Measurements from ENCODE around the gene STK32C.
"Not testable (repeated sequence)": the region's sequence is repeated elsewhere in the genome, so short reads cannot be mapped to it uniquely, and the experiment has no call there.

The STK32C gene

GRCh38 chr10:132281915-132282666 lies 25.7 kb downstream of the STK32C start:
- DNase-seq (ENCODE audit: low read depth) = no peak

GRCh38 chr10:132280646-132281074 lies 27.1 kb downstream of the STK32C start:
- DNase-seq (ENCODE audit: low read depth) = no peak

GRCh38 chr10:132279873-132280645 lies 27.7 kb downstream of the STK32C start:
- no peak for DNase-seq (ENCODE audit: low read depth)

- no peak for DNase-seq (ENCODE audit: low read depth)
These were observed 30.4 kb downstream of the STK32C start for GRCh38 chr10:132277311-132277741.

GRCh38 chr10:132276706-132277105 lies 31.0 kb downstream of the STK32C start:
- DNase-seq (ENCODE audit: low read depth) = no peak

- no peak for DNase-seq (ENCODE audit: low read depth)
These were observed 31.5 kb downstream of the STK32C start for GRCh38 chr10:132276179-132276675.

- DNase-seq (ENCODE audit: low read depth) = no peak
These were observed 32.1 kb downstream of the STK32C start for GRCh38 chr10:132275426-132276178.

GRCh38 chr10:132274986-132275385 lies 32.8 kb downstream of the STK32C start:
- DNase-seq (ENCODE audit: low read depth) = no peak

GRCh38 chr10:132274581-132274980 lies 33.2 kb downstream of the STK32C start:
- no peak for DNase-seq (ENCODE audit: low read depth)

- DNase-seq (ENCODE audit: low read depth) = no peak
These were observed 33.8 kb downstream of the STK32C start for GRCh38 chr10:132273966-132274365.

- DNase-seq (ENCODE audit: low read depth) = no peak
These were observed 34.3 kb downstream of the STK32C start for GRCh38 chr10:132273304-132273944.

GRCh38 chr10:132272231-132272971 lies 35.3 kb downstream of the STK32C start:
- no peak for DNase-seq (ENCODE audit: low read depth)

- DNase-seq (ENCODE audit: low read depth) = no peak
These were observed 36.1 kb downstream of the STK32C start for GRCh38 chr10:132271458-132272230.

- DNase-seq (ENCODE audit: low read depth) = no peak
These were observed 36.9 kb downstream of the STK32C start for GRCh38 chr10:132270721-132271457.

- DNase-seq (ENCODE audit: low read depth) = no peak
These were observed 37.5 kb downstream of the STK32C start for GRCh38 chr10:132270256-132270655.

- DNase-seq (ENCODE audit: low read depth) = no peak
These were observed 38.2 kb downstream of the STK32C start for GRCh38 chr10:132269266-132270230.

- not testable (repeated sequence) for DNase-seq (ENCODE audit: low read depth)
These were observed 39.8 kb downstream of the STK32C start for GRCh38 chr10:132267916-132268315.

- DNase-seq (ENCODE audit: low read depth) = no peak
These were observed 41.1 kb downstream of the STK32C start for GRCh38 chr10:132266594-132267161.

Data from activated T-cell treated with anti-CD3 and anti-CD28 coated beads for 1 hour (primary cell).